Ovary (tissue), 3 donors: ENCODE results near the gene SNX10.

Experiments used
- EP300 ChIP-seq: sonication (generic); formaldehyde crosslinking; IDR thresholded peaks from one replicate; pipeline ENCODE4 v1.6.1; 2017; ENCODE audit warnings: antibody characterized with exemption
- TF ChIP-seq, protein P1 (sequence below), 3 donors: fragments of 450-650 bp in 2 of 3; fragments of 200-600 bp in 1 of 3; IDR thresholded peaks; one replicate each; pipeline versions ENCODE4 v1.5.1 to v1.8.0; 2016 to 2022; ENCODE audit warnings: antibody characterized with exemption in 3 of 3, mild to moderate bottlenecking in 1 of 3
- donor health status: DM: no; HTN: no; CAD: no.

DNA sequence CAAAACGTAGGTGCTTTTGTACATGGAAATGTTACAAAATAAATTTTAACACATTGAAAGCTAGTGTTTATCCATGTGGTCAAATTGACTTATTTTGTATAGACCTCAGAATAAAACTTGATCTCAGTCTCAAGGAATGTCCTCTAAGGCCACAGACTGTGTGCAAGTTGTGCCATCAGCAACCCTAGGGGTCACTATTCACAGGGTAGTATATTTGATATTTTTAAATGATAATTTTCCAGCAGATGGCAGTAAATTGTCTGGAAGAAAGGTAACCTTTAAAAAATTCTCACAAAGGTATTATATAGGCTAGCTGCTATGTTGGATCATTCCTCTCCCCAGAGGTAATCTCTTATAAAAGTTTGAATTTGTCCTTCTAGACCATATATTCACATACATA is 12.9 kb upstream of the SNX10 start:
- no peak for TF ChIP-seq EP300
- TF ChIP-seq, protein P1, sequence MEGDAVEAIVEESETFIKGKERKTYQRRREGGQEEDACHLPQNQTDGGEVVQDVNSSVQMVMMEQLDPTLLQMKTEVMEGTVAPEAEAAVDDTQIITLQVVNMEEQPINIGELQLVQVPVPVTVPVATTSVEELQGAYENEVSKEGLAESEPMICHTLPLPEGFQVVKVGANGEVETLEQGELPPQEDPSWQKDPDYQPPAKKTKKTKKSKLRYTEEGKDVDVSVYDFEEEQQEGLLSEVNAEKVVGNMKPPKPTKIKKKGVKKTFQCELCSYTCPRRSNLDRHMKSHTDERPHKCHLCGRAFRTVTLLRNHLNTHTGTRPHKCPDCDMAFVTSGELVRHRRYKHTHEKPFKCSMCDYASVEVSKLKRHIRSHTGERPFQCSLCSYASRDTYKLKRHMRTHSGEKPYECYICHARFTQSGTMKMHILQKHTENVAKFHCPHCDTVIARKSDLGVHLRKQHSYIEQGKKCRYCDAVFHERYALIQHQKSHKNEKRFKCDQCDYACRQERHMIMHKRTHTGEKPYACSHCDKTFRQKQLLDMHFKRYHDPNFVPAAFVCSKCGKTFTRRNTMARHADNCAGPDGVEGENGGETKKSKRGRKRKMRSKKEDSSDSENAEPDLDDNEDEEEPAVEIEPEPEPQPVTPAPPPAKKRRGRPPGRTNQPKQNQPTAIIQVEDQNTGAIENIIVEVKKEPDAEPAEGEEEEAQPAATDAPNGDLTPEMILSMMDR (IDR thresholded peaks at IDR 0.05) = no peak
